Epithelial cell of proximal tubule (primary cell): ENCODE results near the gene BMPR1A. TPM values are rescaled to one million over a fixed set of nuclear protein-coding genes. Genes with fewer than 3 reads are reported as not detected.

ENCODE experiments used
- DNase-seq: peaks from one replicate; pipeline ENCODE4 v3.0.0-alpha.2; 2011; ENCODE audit warnings: low read depth
- H3K4me3 ChIP-seq: 2 replicates; pipeline ENCODE4 v1.5.1; 2011; ENCODE audit warnings: low read depth, mild to moderate bottlenecking, low read length
- CTCF ChIP-seq: conservative IDR thresholded peaks from 2 replicates; pipeline ENCODE4 v1.5.1; 2012; ENCODE audit warnings: low read depth, mild to moderate bottlenecking, low read length
- total RNA-seq: library from RNA; depleted of rRNA; stranded (reverse); fragments of >200 nt; gene quantifications from 2 replicates; pipeline ENCODE4 v1.2.3, GENCODE V29; 2015

The BMPR1A gene
- total RNA-seq, 1 donor from 2014 or later: 15.5 TPM

DNA sequence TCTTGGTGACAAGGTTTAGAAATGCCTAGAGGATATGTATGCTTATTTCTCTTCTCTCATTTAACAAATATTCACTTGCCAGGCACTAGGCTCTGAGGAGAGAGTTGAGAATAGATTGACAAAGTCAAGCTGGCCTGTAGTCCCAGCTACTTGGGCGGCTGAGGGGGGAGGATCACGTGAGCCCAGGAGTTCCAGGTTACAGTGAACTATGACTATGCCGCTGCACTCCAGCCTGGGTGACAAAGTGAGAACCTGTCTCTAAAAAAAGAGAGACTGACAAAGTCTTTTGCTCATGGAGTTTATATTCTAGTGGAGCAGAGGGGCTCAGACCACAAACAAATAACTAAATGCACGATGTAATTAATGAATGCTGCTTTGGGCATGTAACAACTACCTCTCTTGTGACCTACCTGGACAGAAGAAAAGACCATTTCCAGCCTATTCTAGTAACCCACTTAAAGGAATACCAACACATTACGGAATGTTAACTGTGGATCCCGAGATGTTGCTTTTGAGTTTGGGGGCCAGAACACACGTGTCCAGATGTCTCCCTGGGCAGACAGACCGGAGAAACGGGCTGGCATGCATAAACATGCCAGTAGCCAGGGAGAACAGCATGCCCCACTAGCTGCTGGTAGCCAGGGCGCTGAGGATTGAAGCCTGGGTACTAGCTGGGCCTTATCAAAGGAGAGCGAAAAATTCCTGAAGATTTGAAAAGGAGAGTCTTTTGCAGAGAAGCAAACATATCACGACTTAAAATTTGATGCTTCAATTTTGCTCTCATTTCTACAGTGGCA lies 2.6 kb upstream of the BMPR1A start:
- no peak overlapping the region for H3K4me3 ChIP-seq
- no peak for TF ChIP-seq CTCF
- no peak for DNase-seq

DNA sequence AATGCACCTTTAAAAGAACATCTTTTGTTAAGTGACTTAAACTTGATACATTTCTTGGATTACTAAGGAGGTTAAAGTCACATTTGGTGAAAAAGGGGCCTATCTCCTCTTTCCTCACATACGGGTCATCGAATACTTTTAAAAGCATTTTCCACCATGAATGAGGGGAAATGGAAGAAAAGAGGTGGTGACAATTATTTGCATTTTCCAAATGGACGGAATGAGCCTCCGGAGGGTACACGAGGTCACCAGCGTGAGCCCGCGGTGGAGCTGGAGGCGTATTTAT lies 1.0 kb upstream of the BMPR1A start:
- DNase-seq: no peak
- no peak for TF ChIP-seq CTCF
- H3K4me3 ChIP-seq: peak overlapping the region; percentile 92

GRCh38 chr10:86755740-86756510 lies 494 bp upstream of the BMPR1A start:
- H3K4me3 ChIP-seq: peak overlapping the region; percentile 92
- TF ChIP-seq CTCF: no peak
- DNase-seq: no peak

- peak; percentile 30 for TF ChIP-seq CTCF
- no peak for DNase-seq
These were observed 924 bp downstream of the BMPR1A start for GRCh38 chr10:86757113-86757972.

GRCh38 chr10:86758189-86759072 lies 2.0 kb downstream of the BMPR1A start:
- H3K4me3 ChIP-seq: peak overlapping the region; percentile 84
- TF ChIP-seq CTCF: no peak
- DNase-seq: no peak

More at GRCh38 chr10:86757113-86757972, 924 bp downstream of the BMPR1A start:
- H3K4me3 ChIP-seq: peak overlapping the region; percentile 84

DNA sequence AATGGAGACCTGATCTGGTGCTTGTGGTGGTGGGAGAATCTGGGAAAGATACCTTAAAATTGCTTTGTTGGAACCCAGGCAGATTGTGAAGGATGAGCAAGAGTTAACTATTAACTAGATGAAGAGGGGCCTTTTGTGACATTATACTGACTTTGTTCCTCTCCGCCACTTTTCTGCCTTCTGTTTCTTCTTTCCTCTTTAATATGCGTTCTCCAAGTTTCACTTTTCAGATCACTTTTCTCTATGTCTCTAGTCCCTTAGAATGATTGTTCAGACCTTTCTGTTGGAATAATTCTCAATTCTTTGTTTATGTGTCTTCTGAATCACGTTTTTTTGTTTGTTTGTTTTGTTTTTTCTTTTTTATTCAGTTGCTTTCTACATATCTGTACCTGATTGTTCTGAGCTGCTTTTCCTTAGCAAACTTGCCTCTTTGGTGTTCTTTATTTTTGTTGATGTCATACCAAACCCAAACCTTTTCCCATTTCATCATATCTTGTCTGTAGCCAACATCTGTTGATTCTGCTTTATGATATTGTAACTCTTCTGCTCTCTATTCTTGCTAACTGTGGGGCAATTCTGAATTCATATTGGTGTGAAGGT lies 2.8 kb downstream of the BMPR1A start:
- TF ChIP-seq CTCF: no peak
- peak overlapping the region; percentile 84 for H3K4me3 ChIP-seq
- no peak for DNase-seq
